Epithelial cell of proximal tubule (primary cell): ENCODE data around the gene ZNF488. TPM values are rescaled to one million over a fixed set of nuclear protein-coding genes. Genes with fewer than 3 reads are reported as not detected.

ENCODE experiments used
- DNase-seq: peaks from one replicate; pipeline ENCODE4 v3.0.0-alpha.2; 2011; ENCODE audit warnings: low read depth
- H3K4me3 ChIP-seq: 2 replicates; pipeline ENCODE4 v1.5.1; 2011; ENCODE audit warnings: low read depth, mild to moderate bottlenecking, low read length
- CTCF ChIP-seq: conservative IDR thresholded peaks from 2 replicates; pipeline ENCODE4 v1.5.1; 2012; ENCODE audit warnings: low read depth, mild to moderate bottlenecking, low read length
- total RNA-seq: library from RNA; depleted of rRNA; stranded (reverse); fragments of >200 nt; gene quantifications from 2 replicates; pipeline ENCODE4 v1.2.3, GENCODE V29; 2015

The ZNF488 gene
- total RNA-seq, 1 donor from 2014 or later: 0.63 TPM

DNA sequence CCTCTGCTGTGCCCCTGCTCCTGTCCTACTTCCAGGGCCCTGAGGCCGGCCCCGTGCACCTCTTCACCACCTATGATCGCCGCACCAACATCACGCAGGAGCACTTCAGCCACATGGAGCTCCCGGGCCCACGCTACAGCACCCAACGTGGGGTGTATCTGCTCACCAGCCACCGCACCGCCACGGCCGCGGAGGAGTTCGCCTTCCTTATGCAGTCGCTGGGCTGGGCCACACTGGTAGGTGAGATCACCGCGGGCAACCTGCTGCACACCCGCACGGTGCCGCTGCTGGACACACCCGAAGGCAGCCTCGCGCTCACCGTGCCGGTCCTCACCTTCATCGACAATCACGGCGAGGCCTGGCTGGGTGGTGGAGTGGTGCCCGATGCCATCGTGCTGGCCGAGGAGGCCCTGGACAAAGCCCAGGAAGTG is 34.1 kb downstream of the ZNF488 start:
- no peak overlapping the region for H3K4me3 ChIP-seq
- no peak for TF ChIP-seq CTCF
- no peak for DNase-seq

DNA sequence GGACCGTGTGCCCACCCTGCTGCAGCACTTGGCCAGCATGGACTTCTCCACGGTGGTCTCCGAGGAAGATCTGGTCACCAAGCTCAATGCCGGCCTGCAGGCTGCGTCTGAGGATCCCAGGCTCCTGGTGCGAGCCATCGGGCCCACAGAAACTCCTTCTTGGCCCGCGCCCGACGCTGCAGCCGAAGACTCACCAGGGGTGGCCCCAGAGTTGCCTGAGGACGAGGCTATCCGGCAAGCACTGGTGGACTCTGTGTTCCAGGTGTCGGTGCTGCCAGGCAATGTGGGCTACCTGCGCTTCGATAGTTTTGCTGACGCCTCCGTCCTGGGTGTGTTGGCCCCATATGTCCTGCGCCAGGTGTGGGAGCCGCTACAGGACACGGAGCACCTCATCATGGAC is 34.6 kb downstream of the ZNF488 start:
- DNase-seq: no peak
- H3K4me3 ChIP-seq: no peak overlapping the region
- no peak for TF ChIP-seq CTCF

DNA sequence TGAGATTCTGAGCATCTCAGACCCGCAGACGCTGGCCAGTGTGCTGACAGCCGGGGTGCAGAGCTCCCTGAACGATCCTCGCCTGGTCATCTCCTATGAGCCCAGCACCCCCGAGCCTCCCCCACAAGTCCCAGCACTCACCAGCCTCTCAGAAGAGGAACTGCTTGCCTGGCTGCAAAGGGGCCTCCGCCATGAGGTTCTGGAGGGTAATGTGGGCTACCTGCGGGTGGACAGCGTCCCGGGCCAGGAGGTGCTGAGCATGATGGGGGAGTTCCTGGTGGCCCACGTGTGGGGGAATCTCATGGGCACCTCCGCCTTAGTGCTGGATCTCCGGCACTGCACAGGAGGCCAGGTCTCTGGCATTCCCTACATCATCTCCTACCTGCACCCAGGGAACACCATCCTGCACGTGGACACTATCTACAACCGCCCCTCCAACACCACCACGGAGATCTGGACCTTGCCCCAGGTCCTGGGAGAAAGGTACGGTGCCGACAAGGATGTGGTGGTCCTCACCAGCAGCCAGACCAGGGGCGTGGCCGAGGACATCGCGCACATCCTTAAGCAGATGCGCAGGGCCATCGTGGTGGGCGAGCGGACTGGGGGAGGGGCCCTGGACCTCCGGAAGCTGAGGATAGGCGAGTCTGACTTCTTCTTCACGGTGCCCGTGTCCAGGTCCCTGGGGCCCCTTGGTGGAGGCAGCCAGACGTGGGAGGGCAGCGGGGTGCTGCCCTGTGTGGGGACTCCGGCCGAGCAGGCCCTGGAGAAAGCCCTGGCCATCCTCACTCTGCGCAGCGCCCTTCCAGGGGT is 35.2 kb downstream of the ZNF488 start:
- TF ChIP-seq CTCF: no peak
- no peak for DNase-seq
- H3K4me3 ChIP-seq: no peak overlapping the region

DNA sequence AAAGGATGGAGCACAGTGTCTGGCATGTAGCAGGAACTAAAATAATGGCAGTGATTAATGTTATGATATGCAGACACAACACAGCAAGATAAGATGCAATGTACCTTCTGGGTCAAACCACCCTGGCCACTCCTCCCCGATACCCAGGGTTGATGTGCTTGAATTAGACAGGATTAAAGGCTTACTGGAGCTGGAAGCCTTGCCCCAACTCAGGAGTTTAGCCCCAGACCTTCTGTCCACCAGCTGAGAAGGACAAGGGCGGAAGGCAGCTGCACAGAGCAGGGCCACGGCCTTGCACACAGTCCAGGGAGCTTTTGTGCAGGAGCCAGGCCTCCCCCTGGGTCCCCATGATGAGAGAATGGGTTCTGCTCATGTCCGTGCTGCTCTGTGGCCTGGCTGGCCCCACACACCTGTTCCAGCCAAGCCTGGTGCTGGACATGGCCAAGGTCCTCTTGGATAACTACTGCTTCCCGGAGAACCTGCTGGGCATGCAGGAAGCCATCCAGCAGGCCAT is 35.9 kb downstream of the ZNF488 start, which contains the start of gene RBP3:
RBP3 (plus strand) TSS at position 226 of the 514 bp plus-strand sequence; CDS start at position 348, 122 bp downstream.
- DNase-seq: no peak
- H3K4me3 ChIP-seq: no peak within 1 kb of the TSS
- TF ChIP-seq CTCF: no peak

- DNase-seq: no peak
- no peak for TF ChIP-seq CTCF
- H3K4me3 ChIP-seq: no peak overlapping the region
These were observed 36.8 kb downstream of the ZNF488 start for GRCh38 chr10:47347303-47347675.

GRCh38 chr10:47346581-47347302 is 37.4 kb downstream of the ZNF488 start:
- no peak for DNase-seq
- H3K4me3 ChIP-seq: no peak overlapping the region
- TF ChIP-seq CTCF: no peak
